Measurements from ENCODE around the gene SUGCT. TPM values are rescaled to one million over a fixed set of nuclear protein-coding genes. Genes with fewer than 3 reads are reported as not detected.
A peak's percentile ranks its signal among the peaks of the same experiment; 100 is the strongest.

Gene SUGCT
- total RNA-seq, 1 experiment from 2014 or later, result 1.5 TPM

GRCh38 chr7:40884241-40884640, 749.4 kb downstream of the SUGCT start:
- ChIA-PET CTCF (no interaction called here), POLR2A (ENCODE audit: low non-redundant PET) (no interaction called here)
- TF ChIP-seq CTCF (conservative IDR thresholded peaks at IDR 0.05; ENCODE audit: low read depth, low read length) (no peak), EZH2 (IDR thresholded peaks at IDR 0.05; ENCODE audit: borderline replicate concordance, low read depth, low read length, poor library complexity, severe bottlenecking) (no peak)
- peak; percentile 29 for DNase-seq (ENCODE audit: low spot score)
- Histone ChIP-seq H3K9me3 (ENCODE audit: low read depth, low read length, poor library complexity, severe bottlenecking) (no peaks in the 10 kb centered on the region), H3K27ac (ENCODE audit: low read depth, low read length, poor library complexity, severe bottlenecking) (no peak overlapping the region), H3K36me3 (ENCODE audit: insufficient read depth, low read length, poor library complexity, severe bottlenecking) (no peaks in the 10 kb centered on the region), H3K4me1 (ENCODE audit: insufficient read depth, low read length, poor library complexity, severe bottlenecking) (no peaks in the 10 kb centered on the region), H3K4me3 (ENCODE audit: low read depth, low read length, poor library complexity, severe bottlenecking) (no peak overlapping the region), H3K27me3 (replicated peaks; ENCODE audit: insufficient read depth, low read depth, low read length, poor library complexity) (no peaks in the 10 kb centered on the region)
- intact Hi-C loops (cut with micrococcal nuclease; ENCODE audit: unreplicated experiment), result no loop called here
- BruUV-seq (replicated peaks), result no TSS peak

- Histone ChIP-seq H3K27ac (ENCODE audit: low read depth, low read length, poor library complexity, severe bottlenecking) (no peak overlapping the region), H3K36me3 (ENCODE audit: insufficient read depth, low read length, poor library complexity, severe bottlenecking) (no peaks in the 10 kb centered on the region), H3K4me1 (ENCODE audit: insufficient read depth, low read length, poor library complexity, severe bottlenecking) (no peaks in the 10 kb centered on the region), H3K4me3 (ENCODE audit: low read depth, low read length, poor library complexity, severe bottlenecking) (no peak overlapping the region), H3K27me3 (replicated peaks; ENCODE audit: insufficient read depth, low read depth, low read length, poor library complexity) (no peaks in the 10 kb centered on the region), H3K9me3 (ENCODE audit: low read depth, low read length, poor library complexity, severe bottlenecking) (peaks cover under 1% of the 10 kb centered on the region)
- ChIA-PET CTCF (no interaction called here), POLR2A (ENCODE audit: low non-redundant PET) (no interaction called here)
- no peak for TF ChIP-seq CTCF (conservative IDR thresholded peaks at IDR 0.05; ENCODE audit: low read depth, low read length)
- TF ChIP-seq EZH2 (IDR thresholded peaks at IDR 0.05; ENCODE audit: borderline replicate concordance, low read depth, low read length, poor library complexity, severe bottlenecking), result no peak
- intact Hi-C loops (cut with micrococcal nuclease; ENCODE audit: unreplicated experiment), result no loop called here
- BruUV-seq (replicated peaks), result no TSS peak
- no peak for DNase-seq (ENCODE audit: low spot score)
Observed at GRCh38 chr7:40885503-40885902, 750.7 kb downstream of the SUGCT start.

GRCh38 chr7:40887099-40887498, 752.3 kb downstream of the SUGCT start:
- intact Hi-C loops (cut with micrococcal nuclease; ENCODE audit: unreplicated experiment), result no loop called here
- Histone ChIP-seq H3K27ac (ENCODE audit: low read depth, low read length, poor library complexity, severe bottlenecking) (no peak overlapping the region), H3K9me3 (ENCODE audit: low read depth, low read length, poor library complexity, severe bottlenecking) (peaks cover 9% of the 10 kb centered on the region), H3K4me1 (ENCODE audit: insufficient read depth, low read length, poor library complexity, severe bottlenecking) (no peaks in the 10 kb centered on the region), H3K4me3 (ENCODE audit: low read depth, low read length, poor library complexity, severe bottlenecking) (no peak overlapping the region), H3K36me3 (ENCODE audit: insufficient read depth, low read length, poor library complexity, severe bottlenecking) (no peaks in the 10 kb centered on the region), H3K27me3 (replicated peaks; ENCODE audit: insufficient read depth, low read depth, low read length, poor library complexity) (no peaks in the 10 kb centered on the region)
- CTCF ChIA-PET, result no interaction called here
- BruUV-seq (replicated peaks), result no TSS peak
- no peak for DNase-seq (ENCODE audit: low spot score)
- TF ChIP-seq EZH2 (IDR thresholded peaks at IDR 0.05; ENCODE audit: borderline replicate concordance, low read depth, low read length, poor library complexity, severe bottlenecking), result no peak
- no peak for TF ChIP-seq CTCF (conservative IDR thresholded peaks at IDR 0.05; ENCODE audit: low read depth, low read length)
- POLR2A ChIA-PET (ENCODE audit: low non-redundant PET), result no interaction called here

All from A673 (cell line).